Measurements from ENCODE around the gene HPX.

GRCh38 chr11:6397156-6397555, 43.6 kb downstream of the HPX start:
- TF ChIP-seq, protein P1, sequence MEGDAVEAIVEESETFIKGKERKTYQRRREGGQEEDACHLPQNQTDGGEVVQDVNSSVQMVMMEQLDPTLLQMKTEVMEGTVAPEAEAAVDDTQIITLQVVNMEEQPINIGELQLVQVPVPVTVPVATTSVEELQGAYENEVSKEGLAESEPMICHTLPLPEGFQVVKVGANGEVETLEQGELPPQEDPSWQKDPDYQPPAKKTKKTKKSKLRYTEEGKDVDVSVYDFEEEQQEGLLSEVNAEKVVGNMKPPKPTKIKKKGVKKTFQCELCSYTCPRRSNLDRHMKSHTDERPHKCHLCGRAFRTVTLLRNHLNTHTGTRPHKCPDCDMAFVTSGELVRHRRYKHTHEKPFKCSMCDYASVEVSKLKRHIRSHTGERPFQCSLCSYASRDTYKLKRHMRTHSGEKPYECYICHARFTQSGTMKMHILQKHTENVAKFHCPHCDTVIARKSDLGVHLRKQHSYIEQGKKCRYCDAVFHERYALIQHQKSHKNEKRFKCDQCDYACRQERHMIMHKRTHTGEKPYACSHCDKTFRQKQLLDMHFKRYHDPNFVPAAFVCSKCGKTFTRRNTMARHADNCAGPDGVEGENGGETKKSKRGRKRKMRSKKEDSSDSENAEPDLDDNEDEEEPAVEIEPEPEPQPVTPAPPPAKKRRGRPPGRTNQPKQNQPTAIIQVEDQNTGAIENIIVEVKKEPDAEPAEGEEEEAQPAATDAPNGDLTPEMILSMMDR (IDR thresholded peaks at IDR 0.05; ENCODE audit: borderline replicate concordance, extremely low read depth, low read length, poor library complexity, severe bottlenecking), result no peak
- TF ChIP-seq EZH2 (IDR thresholded peaks at IDR 0.05; ENCODE audit: borderline replicate concordance, low read depth, low read length, severe bottlenecking), result no peak

All from DND-41 (cell line).